Spleen (tissue), 11 donors: Measurements from ENCODE around the gene CTH. TPM values are rescaled to one million over a fixed set of nuclear protein-coding genes. Genes with fewer than 3 reads are reported as not detected.
"Not testable (repeated sequence)": the region's sequence is repeated elsewhere in the genome, so short reads cannot be mapped to it uniquely, and the experiment has no call there.

ENCODE experiments used
- DNase-seq: peaks from one replicate; pipeline ENCODE4 v3.0.0-alpha.2; 2020
- H3K27ac ChIP-seq, 8 donors: fragments of 200-600 bp; sonication (generic) in 7 of 8; 1 replicate in 4 of 8; 2 replicates in 4 of 8; pipeline versions ENCODE4 v1.5.0 to v1.8.0; 2016 to 2021; ENCODE audit warnings: inconsistent platforms in 4 of 8, mild to moderate bottlenecking in 4 of 8, moderate library complexity in 1 of 8
- H3K27me3 ChIP-seq, 7 donors: fragments of 200-600 bp; sonication (generic) in 6 of 7; replicated peaks in 1 of 7; 1 replicate in 4 of 7; 2 replicates in 3 of 7; pipeline versions ENCODE4 v1.5.0 to v1.8.0; 2016 to 2021; ENCODE audit warnings: inconsistent platforms in 3 of 7, mild to moderate bottlenecking in 1 of 7
- H3K36me3 ChIP-seq, 6 donors: fragments of 200-600 bp; sonication (generic) in 5 of 6; 1 replicate in 4 of 6; 2 replicates in 2 of 6; pipeline versions ENCODE4 v1.5.0 to v1.8.0; 2016 to 2021; ENCODE audit warnings: inconsistent platforms in 2 of 6
- H3K4me1 ChIP-seq, 6 donors: fragments of 200-600 bp; sonication (generic) in 5 of 6; 1 replicate in 3 of 6; 2 replicates in 3 of 6; pipeline versions ENCODE4 v1.5.0 to v1.8.0; 2016 to 2021; ENCODE audit warnings: inconsistent platforms in 3 of 6
- H3K4me3 ChIP-seq, 8 donors: fragments of 200-600 bp; sonication (generic) in 7 of 8; 1 replicate in 4 of 8; 2 replicates in 4 of 8; pipeline versions ENCODE4 v1.5.0 to v1.8.0; 2016 to 2021; ENCODE audit warnings: inconsistent platforms in 4 of 8, mild to moderate bottlenecking in 4 of 8, moderate library complexity in 2 of 8
- H3K9me3 ChIP-seq, 8 donors: fragments of 200-600 bp; sonication (generic) in 7 of 8; 1 replicate in 4 of 8; 2 replicates in 4 of 8; pipeline versions ENCODE4 v1.5.0 to v1.8.0; 2016 to 2021; ENCODE audit warnings: inconsistent platforms in 4 of 8
- POLR2A ChIP-seq, 3 donors: fragments of 450-650 bp; IDR thresholded peaks; one replicate each; pipeline ENCODE4 v1.5.1; 2017; ENCODE audit warnings: antibody characterized with exemption in 3 of 3, mild to moderate bottlenecking in 1 of 3
- POLR2AphosphoS5 ChIP-seq, 3 donors: sonication (generic); formaldehyde crosslinking; IDR thresholded peaks; one replicate each; pipeline ENCODE4 v1.5.1; 2017; ENCODE audit warnings: antibody characterized with exemption in 3 of 3
- WGBS, 5 donors: extraction: QIAGEN DNeasy Blood & Tissue Kit in 3 of 5; methylation state at CpG; one replicate each; pipeline versions ENCODE4 v1.1.5 to v1.1.7; 2013 to 2018; 5-methylcytosine and 5-hydroxymethylcytosine counted together
- intact Hi-C: fragments of 100-400 bp; cut with DNase I; formaldehyde crosslinking; loops from one replicate; pipeline ENCODE4 v1.15.0; 2023; ENCODE audit warnings: low total_unique reads
- polyA plus RNA-seq, 3 donors: library from polyadenylated mRNA; stranded (reverse); fragments of 200-250 nt; gene quantifications; one replicate each; pipeline ENCODE4 v1.2.1, GENCODE V29; 2013
- total RNA-seq, 7 donors: library from RNA; depleted of rRNA in 3 of 7; stranded (reverse); fragments of >200 nt in 3 of 7; fragmentation: NEBNext Ultra II Directional in 4 of 7; extraction: Animal tissue kit (Norgen Biotek cat#: 25700) in 4 of 7; gene quantifications; one replicate each; pipeline versions ENCODE4 v1.1.0 to v1.2.1, GENCODE V29; 2016 to 2021
- TF ChIP-seq, protein P1 (sequence below), 11 experiments: fragments of 200-600 bp in 7 of 11; fragments of 450-650 bp in 4 of 11; sonication (generic) in 4 of 11; IDR thresholded peaks in 8 of 11; conservative IDR thresholded peaks in 3 of 11; 1 replicate in 7 of 11; 2 replicates in 4 of 11; pipeline versions ENCODE4 v1.4.0 to v1.8.0; 2016 to 2021; ENCODE audit warnings: antibody characterized with exemption in 11 of 11, inconsistent platforms in 4 of 11, mild to moderate bottlenecking in 1 of 11
- donor health status: healthy with polysubstance abuse.
- donor health status: DM: no; HTN: no; CAD: no; lungs with moderate emphysema.
- donor health status: DM: no; HTN: no; CAD: no.
- donor health status: Bipolar disorder and iron deficiency.
- donor health status: healthy.
- donor health status: DM: no; HTN: no; CAD: no.
- donor health status: DM: yes; HTN: yes; CAD: no.

CTH gene
- total and polyA plus RNA-seq, 10 donors, result 0.80 to 2.7 (median 1.3) TPM

DNA sequence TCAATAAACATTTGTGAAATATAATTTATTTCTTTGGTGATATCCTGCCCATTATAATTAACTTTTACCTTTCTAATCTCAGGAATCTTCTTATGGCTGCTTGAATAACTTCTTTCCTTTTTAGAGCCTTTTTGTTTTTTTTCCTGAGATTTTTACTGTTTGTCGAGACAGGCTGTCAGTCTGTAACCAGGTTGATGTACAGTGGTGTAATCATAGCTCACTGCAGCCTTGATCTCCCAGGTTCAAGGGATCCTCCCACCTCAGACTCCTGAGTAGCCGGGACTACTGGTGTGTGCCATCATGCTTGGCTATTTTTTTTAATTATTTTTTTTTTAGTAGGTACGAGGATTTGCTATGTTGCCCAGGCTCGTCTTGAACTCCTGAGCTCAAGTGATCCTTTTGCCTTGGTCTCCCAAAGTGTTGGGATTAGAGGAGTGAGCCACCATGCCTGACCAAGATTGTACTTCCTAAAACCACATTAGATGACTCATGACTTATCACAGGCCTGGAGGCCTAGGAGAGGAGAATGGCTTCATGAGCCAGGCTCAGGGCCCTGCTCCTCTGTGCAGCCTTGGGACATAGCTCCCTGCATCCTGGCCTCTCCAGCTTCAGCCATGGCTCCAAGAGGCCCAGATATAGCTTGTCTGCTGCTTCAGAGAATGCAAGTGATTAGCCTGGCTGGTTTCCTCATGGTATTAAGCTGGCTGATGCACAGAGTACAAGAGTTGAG, 48.6 kb downstream of the CTH start:
- peaks cover 0 to 3% (median 0%) of the 10 kb centered on the region in 8 donors for H3K9me3 ChIP-seq
- no peaks in the 10 kb centered on the region for H3K36me3 ChIP-seq
- H3K4me3 ChIP-seq, result no peak overlapping the region
- DNase-seq, result no peak
- peaks cover 0 to 4% (median 0%) of the 10 kb centered on the region in 6 donors for H3K4me1 ChIP-seq
- WGBS, 5 donors, result 83 to 93% (median 90%) methylated on average over 4 of the region's 4 CpGs
- intact Hi-C loops, result no loop called here
- H3K27me3 ChIP-seq, result no peaks in the 10 kb centered on the region
- TF ChIP-seq POLR2A (IDR thresholded peaks at IDR 0.05), result no peak
- TF ChIP-seq POLR2AphosphoS5 (IDR thresholded peaks at IDR 0.05), result no peak
- TF ChIP-seq, protein P1, sequence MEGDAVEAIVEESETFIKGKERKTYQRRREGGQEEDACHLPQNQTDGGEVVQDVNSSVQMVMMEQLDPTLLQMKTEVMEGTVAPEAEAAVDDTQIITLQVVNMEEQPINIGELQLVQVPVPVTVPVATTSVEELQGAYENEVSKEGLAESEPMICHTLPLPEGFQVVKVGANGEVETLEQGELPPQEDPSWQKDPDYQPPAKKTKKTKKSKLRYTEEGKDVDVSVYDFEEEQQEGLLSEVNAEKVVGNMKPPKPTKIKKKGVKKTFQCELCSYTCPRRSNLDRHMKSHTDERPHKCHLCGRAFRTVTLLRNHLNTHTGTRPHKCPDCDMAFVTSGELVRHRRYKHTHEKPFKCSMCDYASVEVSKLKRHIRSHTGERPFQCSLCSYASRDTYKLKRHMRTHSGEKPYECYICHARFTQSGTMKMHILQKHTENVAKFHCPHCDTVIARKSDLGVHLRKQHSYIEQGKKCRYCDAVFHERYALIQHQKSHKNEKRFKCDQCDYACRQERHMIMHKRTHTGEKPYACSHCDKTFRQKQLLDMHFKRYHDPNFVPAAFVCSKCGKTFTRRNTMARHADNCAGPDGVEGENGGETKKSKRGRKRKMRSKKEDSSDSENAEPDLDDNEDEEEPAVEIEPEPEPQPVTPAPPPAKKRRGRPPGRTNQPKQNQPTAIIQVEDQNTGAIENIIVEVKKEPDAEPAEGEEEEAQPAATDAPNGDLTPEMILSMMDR (IDR thresholded peaks at IDR 0.05 in 8 of 11, conservative IDR thresholded peaks at IDR 0.05 in 3 of 11), result no peak
- no peak overlapping the region for H3K27ac ChIP-seq

DNA sequence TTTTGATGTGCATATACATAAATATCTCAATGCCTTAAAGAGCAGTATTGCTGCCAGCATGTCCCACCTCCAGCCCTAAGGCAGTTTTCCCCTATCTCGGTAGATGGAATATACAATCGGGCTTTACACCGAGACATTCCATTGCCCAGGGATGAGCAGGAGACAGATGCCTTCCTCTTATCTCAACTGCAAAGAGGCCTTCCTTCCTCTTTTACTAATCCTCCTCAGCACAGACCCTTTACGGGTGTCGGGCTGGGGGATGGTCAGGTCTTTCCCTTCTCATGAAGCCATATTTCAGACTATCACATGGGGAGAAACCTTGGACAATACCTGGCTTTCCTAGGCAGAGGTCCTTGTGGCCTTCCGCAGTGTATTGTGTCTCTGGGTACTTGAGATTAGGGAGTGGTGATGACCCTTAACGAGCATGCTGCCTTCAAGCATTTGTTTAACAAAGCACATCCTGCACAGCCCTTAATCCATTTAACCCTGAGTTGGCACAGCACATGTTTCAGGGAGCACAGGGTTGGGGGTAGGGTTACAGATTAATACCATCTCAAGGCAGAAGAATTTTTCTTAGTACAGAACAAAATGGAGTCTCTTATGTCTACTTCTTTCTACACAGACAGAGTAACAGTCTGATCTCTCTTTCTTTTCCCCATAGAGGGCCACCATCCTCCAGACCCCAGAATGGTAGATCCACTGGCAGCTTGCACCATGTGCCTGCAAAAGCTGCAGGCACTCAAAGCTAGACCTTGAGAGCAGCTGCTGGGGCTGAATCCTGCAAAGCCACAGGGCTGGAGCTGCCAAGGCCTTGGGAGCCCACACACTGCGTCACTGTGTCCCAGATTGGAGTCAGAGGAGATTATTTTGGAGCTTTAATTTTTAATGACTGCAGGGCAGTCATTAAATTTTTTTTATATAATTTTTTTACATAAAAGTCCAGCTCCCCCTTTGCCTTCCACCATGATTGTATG, 50.0 kb downstream of the CTH start:
- H3K4me3 ChIP-seq, H3K27me3 ChIP-seq, intact Hi-C loops, H3K4me1 ChIP-seq, DNase-seq, H3K27ac ChIP-seq, H3K36me3 ChIP-seq, H3K9me3 ChIP-seq: not testable (repeated sequence)
- 36 to 50% (median 44%) methylated on average over 8 of the region's 8 CpGs for WGBS, 5 donors

DNA sequence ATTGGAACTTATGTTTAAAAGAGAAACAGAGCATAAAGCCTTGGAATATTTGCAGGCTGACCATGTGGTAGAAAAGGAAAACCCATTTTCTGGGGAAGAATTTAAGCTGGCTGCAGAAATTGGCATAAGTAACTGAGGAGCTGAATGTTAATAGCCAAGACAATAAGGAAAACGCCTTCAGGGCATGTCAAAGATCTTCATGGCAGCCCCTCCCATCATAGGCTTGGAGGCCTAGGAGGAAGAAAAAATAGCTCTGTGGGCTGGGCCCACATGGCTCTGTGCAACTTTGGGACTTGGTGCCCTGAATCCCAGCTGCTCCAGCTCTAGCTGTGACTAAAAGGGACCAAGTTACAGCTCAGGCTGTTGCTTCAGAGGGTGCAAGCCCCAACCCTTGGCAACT, 51.5 kb downstream of the CTH start:
- WGBS, 5 donors, result 75 to 86% (median 83%) methylated on average over 1 of the region's 1 CpG
- peaks cover 0 to 3% (median 0%) of the 10 kb centered on the region in 7 donors for H3K27me3 ChIP-seq
- H3K4me3 ChIP-seq, result no peak overlapping the region

DNA sequence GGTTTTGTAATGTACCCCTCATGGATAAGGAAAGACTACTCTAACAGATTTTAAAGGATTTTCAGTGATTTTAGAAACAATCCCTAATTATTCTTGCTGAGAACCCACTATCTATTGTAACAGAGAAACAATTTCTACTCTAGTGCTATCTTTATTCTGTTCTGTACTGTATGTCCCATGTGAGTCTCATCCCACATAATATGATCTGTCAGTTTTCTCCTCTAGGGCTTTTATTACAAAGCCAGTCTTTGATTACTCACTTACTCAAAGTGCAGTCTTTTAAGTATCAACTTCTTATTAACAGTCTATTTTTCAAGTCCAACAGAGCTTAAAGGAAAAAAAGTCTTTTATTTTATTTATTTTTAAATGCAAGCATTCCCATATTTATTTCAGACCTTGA, 54.8 kb downstream of the CTH start:
- no peaks in the 10 kb centered on the region for H3K36me3 ChIP-seq
- H3K9me3 ChIP-seq, result no peaks in the 10 kb centered on the region
- TF ChIP-seq, protein P1 (IDR thresholded peaks at IDR 0.05 in 8 of 11, conservative IDR thresholded peaks at IDR 0.05 in 3 of 11), result no peak
- TF ChIP-seq POLR2AphosphoS5 (IDR thresholded peaks at IDR 0.05) (no peak), POLR2A (IDR thresholded peaks at IDR 0.05) (no peak)
- no peak overlapping the region for H3K27ac ChIP-seq
- H3K4me3 ChIP-seq, result no peak overlapping the region
- DNase-seq, result no peak
- H3K4me1 ChIP-seq, result peaks cover 0 to 4% (median 0%) of the 10 kb centered on the region in 6 donors
- H3K27me3 ChIP-seq, result peaks cover 0 to 12% (median 0%) of the 10 kb centered on the region in 7 donors
- intact Hi-C loops, result no loop called here

More for the DNA sequence above, 51.5 kb downstream of the CTH start:
- no peaks in the 10 kb centered on the region for H3K36me3 ChIP-seq
- TF ChIP-seq POLR2AphosphoS5 (IDR thresholded peaks at IDR 0.05) (no peak), POLR2A (IDR thresholded peaks at IDR 0.05) (no peak)
- TF ChIP-seq, protein P1 (IDR thresholded peaks at IDR 0.05 in 8 of 11, conservative IDR thresholded peaks at IDR 0.05 in 3 of 11), result no peak
- no peaks in the 10 kb centered on the region for H3K9me3 ChIP-seq
- H3K4me1 ChIP-seq, result peaks cover 0 to 4% (median 0%) of the 10 kb centered on the region in 6 donors
- DNase-seq, result no peak
- H3K27ac ChIP-seq, result no peak overlapping the region
- intact Hi-C loops, result no loop called here
